A673 (cell line): Measurements from ENCODE around the gene DCP1A.

Source experiments
- EZH2 ChIP-seq: fragments of 200-600 bp; sonication (generic); IDR thresholded peaks from 2 replicates; pipeline ENCODE4 v1.6.1; 2017; ENCODE audit warnings: borderline replicate concordance, low read depth, mild to moderate bottlenecking, mixed read lengths, antibody characterized with exemption, low read length; ENCODE audit not compliant: poor library complexity, severe bottlenecking
- TF ChIP-seq, protein P1 (sequence below): fragments of 300-800, 200-600 bp; sonication (generic); conservative IDR thresholded peaks from 2 replicates; pipeline ENCODE4 v1.5.1; 2017; ENCODE audit warnings: low read depth, mild to moderate bottlenecking, antibody characterized with exemption, low read length, moderate library complexity, mixed read lengths

DNA sequence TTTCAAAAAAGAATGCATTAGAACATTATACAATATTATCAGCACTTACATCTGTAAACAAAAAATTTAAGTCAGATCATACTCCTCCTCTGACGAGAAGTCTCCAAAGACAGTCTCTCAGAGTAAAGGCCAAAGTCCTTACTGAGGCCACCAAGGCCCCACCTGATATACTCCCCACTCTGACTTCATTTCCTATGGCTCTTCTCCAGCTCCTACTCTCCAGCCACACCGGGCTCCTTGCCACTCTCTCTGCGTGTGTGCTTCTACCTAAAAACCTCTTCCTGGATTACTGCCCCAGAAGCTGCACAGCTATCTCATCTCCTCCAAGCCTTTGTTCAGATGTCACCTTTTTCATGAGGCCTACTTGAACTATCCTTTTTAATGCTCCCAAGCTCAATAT lies 5.0 kb downstream of the DCP1A start:
- TF ChIP-seq, protein P1, sequence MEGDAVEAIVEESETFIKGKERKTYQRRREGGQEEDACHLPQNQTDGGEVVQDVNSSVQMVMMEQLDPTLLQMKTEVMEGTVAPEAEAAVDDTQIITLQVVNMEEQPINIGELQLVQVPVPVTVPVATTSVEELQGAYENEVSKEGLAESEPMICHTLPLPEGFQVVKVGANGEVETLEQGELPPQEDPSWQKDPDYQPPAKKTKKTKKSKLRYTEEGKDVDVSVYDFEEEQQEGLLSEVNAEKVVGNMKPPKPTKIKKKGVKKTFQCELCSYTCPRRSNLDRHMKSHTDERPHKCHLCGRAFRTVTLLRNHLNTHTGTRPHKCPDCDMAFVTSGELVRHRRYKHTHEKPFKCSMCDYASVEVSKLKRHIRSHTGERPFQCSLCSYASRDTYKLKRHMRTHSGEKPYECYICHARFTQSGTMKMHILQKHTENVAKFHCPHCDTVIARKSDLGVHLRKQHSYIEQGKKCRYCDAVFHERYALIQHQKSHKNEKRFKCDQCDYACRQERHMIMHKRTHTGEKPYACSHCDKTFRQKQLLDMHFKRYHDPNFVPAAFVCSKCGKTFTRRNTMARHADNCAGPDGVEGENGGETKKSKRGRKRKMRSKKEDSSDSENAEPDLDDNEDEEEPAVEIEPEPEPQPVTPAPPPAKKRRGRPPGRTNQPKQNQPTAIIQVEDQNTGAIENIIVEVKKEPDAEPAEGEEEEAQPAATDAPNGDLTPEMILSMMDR, result no peak
- no peak for TF ChIP-seq EZH2
